ENCODE data around the gene ZFAND2A. TPM values are rescaled to one million over a fixed set of nuclear protein-coding genes. Genes with fewer than 3 reads are reported as not detected.

ZFAND2A gene
- total and polyA plus RNA-seq, 2 of the 8 experiments (the other 6 are each of a cell fraction or from before 2014, with no cell fraction given), result 16.6 to 20.3 TPM

- Histone ChIP-seq H3K36me3 (ENCODE audit: control insufficient read depth in 2 of 4, insufficient read depth in 4 of 4, low read length in 3 of 4) (no peaks in the 10 kb centered on the region), H3K9me3 (ENCODE audit: insufficient read depth in 2 of 2, low read depth in 1 of 2, low read length in 1 of 2) (no peaks in the 10 kb centered on the region), H2BK12ac (ENCODE audit: low read depth, low read length) (no peak overlapping the region), H3K18ac (ENCODE audit: extremely low read depth, low read length) (no peak overlapping the region), H3K27me3 (replicated peaks in 1 of 4; ENCODE audit: control insufficient read depth in 3 of 4, extremely low read depth in 1 of 4, insufficient read depth in 3 of 4, low read length in 3 of 4) (no peaks in the 10 kb centered on the region), H4K91ac (replicated peaks; ENCODE audit: insufficient read length, low read length) (no peak overlapping the region), H2BK5ac (ENCODE audit: low read depth, low read length) (no peak overlapping the region), H3K27ac (ENCODE audit: low read depth, low read length) (no peak overlapping the region), H4K8ac (ENCODE audit: extremely low read depth, insufficient read depth, low read length) (peak overlapping the region; percentile 11; the same call in 1 of the 2 replicates), H2BK120ac (replicated peaks; ENCODE audit: low read depth, low read length) (no peak overlapping the region), H4K5ac (ENCODE audit: insufficient read length, low read depth, low read length) (no peak overlapping the region), H3K14ac (ENCODE audit: insufficient read length) (no peak overlapping the region), H3K4me3 (ENCODE audit: extremely low read depth in 1 of 4, insufficient read depth in 2 of 4, low read depth in 3 of 4, low read length in 4 of 4) (no peak overlapping the region), H3K56ac (replicated peaks; ENCODE audit: insufficient read length, low read depth, low read length) (no peak overlapping the region), H4K20me1 (replicated peaks in 1 of 2; ENCODE audit: control insufficient read depth in 1 of 2, insufficient read depth in 2 of 2, low read length in 2 of 2) (no peaks in the 10 kb centered on the region), H3K4me1 (replicated peaks in 1 of 4; ENCODE audit: control insufficient read depth in 3 of 4, insufficient read depth in 4 of 4, low read length in 3 of 4) (no peaks in the 10 kb centered on the region), H3K79me2 (ENCODE audit: control insufficient read depth in 1 of 2, insufficient read depth in 2 of 2, low read length in 2 of 2) (no peaks in the 10 kb centered on the region), H3K23ac (ENCODE audit: insufficient read length) (no peak overlapping the region), H2AFZ (ENCODE audit: low read length) (no peak overlapping the region), H3K9ac (replicated peaks in 1 of 4; ENCODE audit: extremely low read depth in 1 of 4, low read depth in 3 of 4, low read length in 3 of 4) (no peak overlapping the region), H3K4ac (replicated peaks; ENCODE audit: insufficient read length, low read depth, low read length) (no peak overlapping the region), H3K4me2 (ENCODE audit: insufficient read depth in 1 of 2, low read depth in 2 of 2, low read length in 2 of 2) (no peak overlapping the region), H2BK15ac (ENCODE audit: low read length) (no peak overlapping the region), H2BK20ac (ENCODE audit: low read length) (no peak overlapping the region), H3K79me1 (ENCODE audit: low read depth, low read length) (no peaks in the 10 kb centered on the region), H3K23me2 (ENCODE audit: low read depth, low read length) (peaks cover 5% of the 10 kb centered on the region; the same call in 1 of the 2 replicates), H2AK5ac (ENCODE audit: low read depth, low read length) (no peak overlapping the region)
- 81% methylated on average over 15 of the region's 15 CpGs; no CpG with 5 or more reads in 1 of the 2 experiments for WGBS, 2 experiments (ENCODE audit: extremely low coverage in 1 of 2, insufficient coverage in 1 of 2, insufficient read length in 1 of 2, insufficient replicate concordance in 2 of 2, low coverage in 1 of 2, low lambda C conversion rate in 2 of 2, missing lambda C conversion rate in 1 of 2)
- ChIA-PET POLR2A (ENCODE audit: partially characterized antibody) (interaction anchor here (1.1 kb wide), 1 partner anchor 24 kb away, joined by 3 read pairs; no protein-coding TSS in a partner anchor), CTCF (ENCODE audit: partially characterized antibody) (interaction anchor here (1.4 to 5.1 kb wide), 7 partner anchors 9 to 220 kb away, joined by 4 to 47 read pairs (median 10); no protein-coding TSS in a partner anchor)
- FAIRE-seq, result no peak
- TF ChIP-seq CHD2 (IDR thresholded peaks at IDR 0.05; ENCODE audit: low read length) (no peak), SUZ12 (IDR thresholded peaks at IDR 0.05; ENCODE audit: low read length) (no peak), POU5F1 (IDR thresholded peaks at IDR 0.05; ENCODE audit: low read depth, low read length) (no peak), BRCA1 (IDR thresholded peaks at IDR 0.05; ENCODE audit: low read depth, low read length) (no peak), BACH1 (IDR thresholded peaks at IDR 0.05; ENCODE audit: low read length) (no peak), MAFK (IDR thresholded peaks at IDR 0.05; ENCODE audit: low read depth, low read length) (no peak), E2F6 (IDR thresholded peaks at IDR 0.05) (no peak), YY1 (IDR thresholded peaks at IDR 0.05; ENCODE audit: low read depth, low read length) (no peak), CBX5 (IDR thresholded peaks at IDR 0.05; ENCODE audit: low read depth, low read length) (no peak)
- no peak for DNase-seq (ENCODE audit: low read depth in 1 of 2, low spot score in 2 of 2)
These were observed 32.2 kb upstream of the ZFAND2A start for GRCh38 chr7:1192171-1192676.
